SHP77 treated with DMSO at 0.1 percent for 48 hours (cell line): ENCODE measurements around the gene VPS13C.

Experiments
- DNase-seq: peaks from one replicate; lab custom pipeline; 2025; lab: John Stamatoyannopoulos, UW

The VPS13C gene, protein sequence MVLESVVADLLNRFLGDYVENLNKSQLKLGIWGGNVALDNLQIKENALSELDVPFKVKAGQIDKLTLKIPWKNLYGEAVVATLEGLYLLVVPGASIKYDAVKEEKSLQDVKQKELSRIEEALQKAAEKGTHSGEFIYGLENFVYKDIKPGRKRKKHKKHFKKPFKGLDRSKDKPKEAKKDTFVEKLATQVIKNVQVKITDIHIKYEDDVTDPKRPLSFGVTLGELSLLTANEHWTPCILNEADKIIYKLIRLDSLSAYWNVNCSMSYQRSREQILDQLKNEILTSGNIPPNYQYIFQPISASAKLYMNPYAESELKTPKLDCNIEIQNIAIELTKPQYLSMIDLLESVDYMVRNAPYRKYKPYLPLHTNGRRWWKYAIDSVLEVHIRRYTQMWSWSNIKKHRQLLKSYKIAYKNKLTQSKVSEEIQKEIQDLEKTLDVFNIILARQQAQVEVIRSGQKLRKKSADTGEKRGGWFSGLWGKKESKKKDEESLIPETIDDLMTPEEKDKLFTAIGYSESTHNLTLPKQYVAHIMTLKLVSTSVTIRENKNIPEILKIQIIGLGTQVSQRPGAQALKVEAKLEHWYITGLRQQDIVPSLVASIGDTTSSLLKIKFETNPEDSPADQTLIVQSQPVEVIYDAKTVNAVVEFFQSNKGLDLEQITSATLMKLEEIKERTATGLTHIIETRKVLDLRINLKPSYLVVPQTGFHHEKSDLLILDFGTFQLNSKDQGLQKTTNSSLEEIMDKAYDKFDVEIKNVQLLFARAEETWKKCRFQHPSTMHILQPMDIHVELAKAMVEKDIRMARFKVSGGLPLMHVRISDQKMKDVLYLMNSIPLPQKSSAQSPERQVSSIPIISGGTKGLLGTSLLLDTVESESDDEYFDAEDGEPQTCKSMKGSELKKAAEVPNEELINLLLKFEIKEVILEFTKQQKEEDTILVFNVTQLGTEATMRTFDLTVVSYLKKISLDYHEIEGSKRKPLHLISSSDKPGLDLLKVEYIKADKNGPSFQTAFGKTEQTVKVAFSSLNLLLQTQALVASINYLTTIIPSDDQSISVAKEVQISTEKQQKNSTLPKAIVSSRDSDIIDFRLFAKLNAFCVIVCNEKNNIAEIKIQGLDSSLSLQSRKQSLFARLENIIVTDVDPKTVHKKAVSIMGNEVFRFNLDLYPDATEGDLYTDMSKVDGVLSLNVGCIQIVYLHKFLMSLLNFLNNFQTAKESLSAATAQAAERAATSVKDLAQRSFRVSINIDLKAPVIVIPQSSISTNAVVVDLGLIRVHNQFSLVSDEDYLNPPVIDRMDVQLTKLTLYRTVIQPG (N-terminal part only)

DNA sequence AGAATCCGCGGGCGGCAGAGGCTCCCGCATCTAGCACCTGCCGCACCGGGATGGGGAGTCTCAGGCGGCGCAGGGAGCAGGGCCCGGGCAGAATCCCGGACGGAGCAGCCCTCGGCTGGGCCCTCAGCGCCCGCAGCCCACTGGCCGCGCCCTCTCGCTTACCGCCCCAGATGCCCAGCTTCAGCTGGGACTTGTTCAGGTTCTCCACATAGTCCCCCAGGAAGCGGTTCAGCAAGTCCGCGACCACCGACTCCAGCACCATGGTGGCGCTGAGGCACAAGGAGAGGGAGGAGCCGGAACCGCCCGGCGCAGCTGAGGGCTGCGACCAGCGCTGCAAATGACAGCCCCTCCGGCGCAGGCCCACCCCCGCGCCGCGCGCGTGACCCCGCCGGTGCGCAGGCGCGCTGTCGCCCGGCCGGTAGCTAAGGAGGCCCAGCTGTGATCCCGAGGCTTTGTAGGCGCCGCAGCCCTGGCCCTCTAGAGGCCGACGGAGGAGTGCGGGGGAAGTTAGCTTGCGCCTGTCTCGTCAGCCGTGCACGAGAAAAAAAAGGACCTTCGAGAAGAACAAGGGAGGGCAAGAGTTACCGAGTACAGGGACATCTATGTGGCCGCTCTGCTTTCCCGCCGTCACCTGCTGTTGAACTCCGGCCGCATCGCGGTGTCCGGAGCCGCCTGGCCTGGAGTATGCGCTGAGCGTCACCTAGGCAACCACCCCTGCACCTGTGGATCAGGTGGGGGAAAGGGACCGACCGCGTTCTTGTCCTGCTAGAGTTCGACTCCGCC is at the start of gene VPS13C:
VPS13C (minus strand) TSS at position 335 of the 783 bp plus-strand sequence; CDS start at position 262, 73 bp downstream.
- peak; percentile 83 for DNase-seq

DNA sequence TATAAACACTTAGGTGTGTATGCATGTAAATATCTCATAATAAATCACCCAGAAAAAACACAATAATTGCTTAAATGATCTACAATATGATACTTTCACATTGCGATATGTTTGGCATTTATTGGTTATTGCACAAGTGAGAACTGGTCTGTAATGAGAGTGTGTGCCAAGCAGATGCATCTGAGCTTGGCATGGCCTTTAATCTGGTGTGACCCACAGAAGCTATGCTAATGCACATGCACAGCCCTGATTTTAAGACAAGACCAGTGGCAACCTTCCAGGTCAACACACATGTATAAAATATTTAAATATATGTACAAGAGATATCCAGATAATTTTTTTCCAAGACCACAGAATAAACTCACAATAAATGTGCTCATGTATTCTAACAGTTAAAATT is 49.2 kb upstream of the VPS13C start:
- no peak for DNase-seq

DNA sequence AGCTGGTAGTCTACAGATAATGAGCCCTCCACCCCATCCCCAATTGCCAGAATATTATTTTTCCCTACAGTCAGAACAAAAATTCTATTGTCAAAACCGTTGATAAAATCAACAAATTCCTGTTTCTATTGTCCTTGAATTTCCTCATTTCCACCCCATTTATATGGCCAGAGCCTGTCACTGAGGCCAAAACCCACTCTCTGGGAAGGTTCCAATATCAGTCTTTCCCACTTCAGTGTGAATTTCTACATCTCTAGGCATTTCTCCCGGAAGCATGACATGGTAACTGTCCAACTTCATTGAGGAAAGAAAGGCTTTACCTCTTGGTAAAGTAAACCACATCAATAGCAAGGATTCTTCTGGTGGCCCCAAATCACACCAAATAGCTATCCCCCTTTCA is 48.2 kb upstream of the VPS13C start:
- no peak for DNase-seq

GRCh38 chr15:62107571-62108121 is 47.4 kb upstream of the VPS13C start:
- no peak for DNase-seq

GRCh38 chr15:62106096-62106495 is 45.8 kb upstream of the VPS13C start:
- no peak for DNase-seq

DNA sequence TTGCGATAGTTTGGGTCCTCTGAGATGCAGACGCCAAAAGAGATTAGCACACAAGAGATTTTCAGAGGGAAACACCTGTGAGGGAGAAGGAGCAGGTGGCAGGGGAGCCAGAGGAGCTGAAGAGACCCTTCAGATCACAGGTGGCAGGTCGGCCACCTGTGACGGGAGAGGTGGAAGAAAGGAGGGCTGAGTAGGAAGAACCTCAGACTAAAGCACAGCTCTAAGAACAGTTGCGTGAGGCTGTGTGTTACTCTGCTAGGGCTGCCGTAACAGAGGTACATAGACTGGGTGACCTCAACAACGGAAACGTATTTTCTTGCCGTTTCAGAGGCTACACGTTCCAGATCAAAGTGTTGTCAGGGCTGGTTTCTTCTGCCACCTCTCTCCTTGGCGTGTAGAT is 45.0 kb upstream of the VPS13C start:
- DNase-seq: no peak

GRCh38 chr15:62104846-62105245 is 44.6 kb upstream of the VPS13C start:
- DNase-seq: no peak

DNA sequence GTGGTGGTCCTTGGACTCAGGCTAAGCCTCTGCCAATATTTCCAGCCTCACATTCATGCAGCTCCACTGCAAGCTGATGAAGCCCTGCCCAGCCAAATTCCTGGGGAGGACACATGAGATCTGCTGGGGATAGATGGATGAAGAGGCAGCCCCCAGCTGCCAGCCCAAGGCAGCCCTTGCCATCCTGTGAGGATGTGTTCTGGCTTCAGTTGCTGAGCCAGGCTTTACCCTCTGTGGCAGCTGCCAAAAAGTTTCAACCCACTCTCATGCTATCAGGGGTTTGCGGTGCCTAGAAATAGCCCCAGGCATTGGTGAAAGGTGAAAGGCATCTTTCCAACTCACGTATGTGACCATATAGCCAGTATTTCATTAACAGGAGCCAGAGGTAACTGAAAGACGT is 44.2 kb upstream of the VPS13C start:
- DNase-seq: no peak

DNA sequence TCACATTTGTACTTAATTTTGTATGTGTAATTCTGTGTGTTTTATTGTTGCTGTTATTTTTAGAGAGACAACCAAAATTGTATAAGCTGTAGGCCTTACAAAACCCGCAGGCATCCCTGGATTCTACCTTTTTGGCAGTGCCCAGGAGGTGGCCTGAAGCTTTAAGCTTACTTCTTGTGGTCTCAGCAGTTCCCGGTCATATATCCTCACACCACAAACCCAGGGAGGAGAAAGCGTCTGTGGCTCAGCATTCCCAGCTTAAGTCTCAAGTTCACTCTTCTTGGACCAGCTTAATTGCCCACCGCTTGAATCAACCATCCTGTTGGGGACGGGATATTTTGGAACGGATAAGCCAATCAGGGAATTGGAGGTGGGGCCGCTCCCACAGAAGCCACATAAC is 43.2 kb upstream of the VPS13C start:
- DNase-seq: no peak

DNA sequence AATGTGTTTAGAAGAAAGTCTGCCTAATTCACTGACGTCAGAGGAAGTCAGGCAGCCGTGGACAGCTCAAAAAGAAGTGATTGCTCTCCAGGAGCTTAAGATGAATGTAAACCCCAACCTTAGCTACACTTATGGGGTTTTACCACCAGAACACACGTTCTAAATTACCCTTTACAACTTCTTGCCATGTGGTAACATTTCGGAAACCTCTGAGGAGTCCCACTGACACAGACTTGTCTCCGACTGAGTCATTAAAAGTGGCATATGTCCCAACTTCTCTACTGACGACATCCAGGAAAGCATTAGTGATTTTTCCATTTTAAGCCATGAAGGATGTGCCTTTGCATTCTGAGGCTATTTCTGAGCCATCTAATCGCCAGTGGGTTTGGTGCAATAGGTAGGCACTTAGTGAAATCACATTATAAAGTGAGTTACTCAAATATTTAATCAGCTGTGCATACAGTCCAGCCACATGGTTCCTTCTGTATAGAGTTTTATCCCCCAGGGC is 38.9 kb upstream of the VPS13C start:
- DNase-seq: peak; percentile 92

DNA sequence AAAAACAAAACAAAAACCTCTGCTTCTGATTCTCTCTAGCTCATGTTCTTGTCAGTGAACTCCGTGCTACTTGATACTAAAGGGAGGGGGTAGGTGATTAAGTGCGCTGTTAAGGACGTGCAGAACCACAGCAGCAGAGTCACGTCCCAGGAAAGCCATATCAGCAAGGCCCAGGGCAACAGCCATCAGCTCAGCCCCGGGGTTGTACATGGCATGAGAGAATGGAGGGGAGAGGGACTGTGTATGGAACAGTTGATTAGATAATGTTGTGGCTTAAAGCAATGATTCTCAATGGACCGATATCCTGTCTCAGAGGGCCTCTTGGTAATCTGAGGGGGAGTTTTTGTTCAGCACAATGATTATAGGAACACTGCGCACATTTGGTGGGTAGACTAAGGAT is 34.1 kb upstream of the VPS13C start:
- DNase-seq: no peak

DNA sequence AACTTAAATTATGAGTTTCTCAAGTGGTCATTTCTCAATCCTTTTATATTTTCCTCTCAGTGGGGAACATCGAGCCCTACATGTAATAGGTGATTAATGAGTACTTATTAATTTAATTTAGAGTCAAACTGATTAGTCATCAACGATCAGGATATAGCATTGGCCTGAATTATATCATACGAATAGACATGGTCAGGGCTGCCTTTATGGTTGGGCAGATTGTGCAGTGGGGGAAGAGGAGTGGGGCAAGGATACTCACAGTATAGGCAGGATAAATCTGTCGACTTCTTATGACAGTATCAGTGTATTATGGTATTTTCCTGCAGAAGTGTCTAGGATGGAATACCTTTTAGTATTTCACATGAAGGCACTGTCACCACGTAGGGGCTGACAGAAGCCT is 33.6 kb upstream of the VPS13C start:
- DNase-seq: no peak

- DNase-seq: no peak
Measured at GRCh38 chr15:62090988-62091387, 30.7 kb upstream of the VPS13C start.

DNA sequence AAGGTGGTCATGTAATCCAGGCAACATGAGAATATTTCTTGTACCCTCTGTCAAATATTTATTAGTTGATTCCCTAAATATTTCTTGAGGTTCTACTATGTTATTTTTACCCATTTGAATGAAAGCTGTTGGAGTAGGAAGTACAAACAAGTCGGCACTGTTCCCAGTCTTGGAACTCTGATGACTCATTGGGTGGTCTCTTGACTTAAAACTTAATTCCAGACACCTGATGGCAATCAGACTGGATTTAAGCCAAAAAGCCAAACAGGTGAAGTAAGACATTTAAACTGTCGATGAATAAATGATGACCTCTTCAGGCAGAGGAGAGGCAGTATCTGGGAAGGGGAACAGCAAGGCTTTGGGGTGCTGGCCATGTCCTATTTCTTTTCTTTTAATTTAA is 29.4 kb upstream of the VPS13C start:
- DNase-seq: peak; percentile 42

GRCh38 chr15:62088353-62088693 is 28.1 kb upstream of the VPS13C start:
- no peak for DNase-seq

GRCh38 chr15:62087671-62088352 is 27.6 kb upstream of the VPS13C start:
- peak; percentile 98 for DNase-seq

GRCh38 chr15:62085740-62086139 is 25.5 kb upstream of the VPS13C start:
- DNase-seq: no peak

- DNase-seq: no peak
Measured at GRCh38 chr15:62083194-62084154, 23.2 kb upstream of the VPS13C start.

GRCh38 chr15:62079594-62079993 is 19.3 kb upstream of the VPS13C start:
- no peak for DNase-seq
